ENCODE data around the gene FBN1. TPM values are rescaled to one million over a fixed set of nuclear protein-coding genes. Genes with fewer than 3 reads are reported as not detected.

Gene FBN1
- total RNA-seq, 2 donors from 2014 or later, result 5.5 to 5.9 TPM

DNA sequence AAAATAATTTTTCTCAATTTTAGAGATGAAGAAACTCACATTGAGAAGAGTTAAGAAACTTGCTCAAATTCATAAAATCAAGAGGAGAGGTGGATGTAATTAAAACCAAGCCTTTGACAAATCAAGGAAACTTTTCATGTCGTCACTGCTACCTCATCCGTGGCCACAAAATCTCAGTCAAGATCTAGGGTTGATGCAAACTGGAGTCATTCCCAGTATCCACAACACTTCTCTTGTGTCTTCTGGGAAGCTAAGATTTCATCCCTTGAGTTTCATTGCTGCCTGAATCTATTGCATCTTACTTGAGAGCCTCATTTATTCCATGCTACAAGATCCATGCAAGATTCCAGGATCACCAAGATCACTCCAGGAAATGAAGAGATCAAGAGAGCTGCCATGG, 5.4 kb upstream of the FBN1 start:
- H3K27me3 Mint-ChIP-seq (ENCODE audit: insufficient read depth), result peaks cover 22% of the 10 kb centered on the region
- H3K9ac ChIP-seq (ENCODE audit: extremely low read depth, low read length, poor library complexity, severe bottlenecking), result no peak overlapping the region

DNA sequence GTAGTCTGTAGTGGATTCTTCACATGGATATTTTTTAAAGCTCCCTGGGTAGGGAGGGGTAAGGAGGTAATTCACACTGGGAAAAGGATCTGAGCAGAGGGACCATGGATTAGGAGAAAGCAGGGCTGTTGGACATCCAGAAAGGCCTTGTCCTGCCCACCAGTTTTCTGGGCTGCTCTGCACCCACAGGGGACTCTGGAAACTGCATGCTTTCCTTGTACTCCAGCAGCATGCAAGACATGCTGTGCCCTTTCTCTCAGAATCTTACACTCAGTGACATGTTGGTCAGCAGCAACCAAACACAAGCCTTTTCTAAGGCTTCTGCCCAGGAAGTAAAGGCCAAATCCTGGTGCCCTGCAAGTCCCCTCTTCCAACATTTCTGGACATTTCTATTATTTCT, 2.5 kb upstream of the FBN1 start:
- Histone ChIP-seq H3K27ac (ENCODE audit: low read depth, low read length) (no peak overlapping the region), H3K9me3 (ENCODE audit: control insufficient read depth, low read length) (no peaks in the 10 kb centered on the region), H3K4me3 (ENCODE audit: low read length) (no peak overlapping the region), H3K27me3 (ENCODE audit: control insufficient read depth, insufficient read depth, low read length, poor library complexity, severe bottlenecking) (peaks cover 31% of the 10 kb centered on the region), H3K4me1 (ENCODE audit: control insufficient read depth, insufficient read depth, low read length) (peaks cover 3% of the 10 kb centered on the region), H3K9ac (ENCODE audit: extremely low read depth, low read length, poor library complexity, severe bottlenecking) (no peak overlapping the region), H3K36me3 (ENCODE audit: control insufficient read depth, insufficient read depth, low read length) (no peaks in the 10 kb centered on the region)
- no peaks in the 10 kb centered on the region for H3K9me3 Mint-ChIP-seq
- no peak overlapping the region for H3K27ac Mint-ChIP-seq
- DNase-seq, result peak; percentile 67
- H3K27me3 Mint-ChIP-seq (ENCODE audit: insufficient read depth), result peaks cover 39% of the 10 kb centered on the region
- H3K36me3 Mint-ChIP-seq (ENCODE audit: low read depth), result no peaks in the 10 kb centered on the region
- H3K4me3 Mint-ChIP-seq, result no peak overlapping the region
- peaks cover 11% of the 10 kb centered on the region for H3K4me1 Mint-ChIP-seq
- TF ChIP-seq, protein P1, sequence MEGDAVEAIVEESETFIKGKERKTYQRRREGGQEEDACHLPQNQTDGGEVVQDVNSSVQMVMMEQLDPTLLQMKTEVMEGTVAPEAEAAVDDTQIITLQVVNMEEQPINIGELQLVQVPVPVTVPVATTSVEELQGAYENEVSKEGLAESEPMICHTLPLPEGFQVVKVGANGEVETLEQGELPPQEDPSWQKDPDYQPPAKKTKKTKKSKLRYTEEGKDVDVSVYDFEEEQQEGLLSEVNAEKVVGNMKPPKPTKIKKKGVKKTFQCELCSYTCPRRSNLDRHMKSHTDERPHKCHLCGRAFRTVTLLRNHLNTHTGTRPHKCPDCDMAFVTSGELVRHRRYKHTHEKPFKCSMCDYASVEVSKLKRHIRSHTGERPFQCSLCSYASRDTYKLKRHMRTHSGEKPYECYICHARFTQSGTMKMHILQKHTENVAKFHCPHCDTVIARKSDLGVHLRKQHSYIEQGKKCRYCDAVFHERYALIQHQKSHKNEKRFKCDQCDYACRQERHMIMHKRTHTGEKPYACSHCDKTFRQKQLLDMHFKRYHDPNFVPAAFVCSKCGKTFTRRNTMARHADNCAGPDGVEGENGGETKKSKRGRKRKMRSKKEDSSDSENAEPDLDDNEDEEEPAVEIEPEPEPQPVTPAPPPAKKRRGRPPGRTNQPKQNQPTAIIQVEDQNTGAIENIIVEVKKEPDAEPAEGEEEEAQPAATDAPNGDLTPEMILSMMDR (conservative IDR thresholded peaks at IDR 0.05), result peak; percentile 55

More for the DNA sequence above, 5.4 kb upstream of the FBN1 start:
- Histone ChIP-seq H3K4me3 (ENCODE audit: low read length) (no peak overlapping the region), H3K27me3 (ENCODE audit: control insufficient read depth, insufficient read depth, low read length, poor library complexity, severe bottlenecking) (peaks cover 16% of the 10 kb centered on the region), H3K4me1 (ENCODE audit: control insufficient read depth, insufficient read depth, low read length) (peaks cover 3% of the 10 kb centered on the region), H3K27ac (ENCODE audit: low read depth, low read length) (no peak overlapping the region), H3K36me3 (ENCODE audit: control insufficient read depth, insufficient read depth, low read length) (no peaks in the 10 kb centered on the region), H3K9me3 (ENCODE audit: control insufficient read depth, low read length) (no peaks in the 10 kb centered on the region)
- Mint-ChIP-seq H3K27ac (no peak overlapping the region), H3K36me3 (ENCODE audit: low read depth) (no peaks in the 10 kb centered on the region), H3K4me1 (no peaks in the 10 kb centered on the region), H3K9me3 (no peaks in the 10 kb centered on the region), H3K4me3 (no peak overlapping the region)
- WGBS, 2 experiments (ENCODE audit: insufficient coverage in 1 of 2, insufficient read length in 1 of 2), result 96 to 100% methylated on average over 2 of the region's 2 CpGs
- DNase-seq, result no peak
- TF ChIP-seq, protein P1 (conservative IDR thresholded peaks at IDR 0.05), result no peak

DNA sequence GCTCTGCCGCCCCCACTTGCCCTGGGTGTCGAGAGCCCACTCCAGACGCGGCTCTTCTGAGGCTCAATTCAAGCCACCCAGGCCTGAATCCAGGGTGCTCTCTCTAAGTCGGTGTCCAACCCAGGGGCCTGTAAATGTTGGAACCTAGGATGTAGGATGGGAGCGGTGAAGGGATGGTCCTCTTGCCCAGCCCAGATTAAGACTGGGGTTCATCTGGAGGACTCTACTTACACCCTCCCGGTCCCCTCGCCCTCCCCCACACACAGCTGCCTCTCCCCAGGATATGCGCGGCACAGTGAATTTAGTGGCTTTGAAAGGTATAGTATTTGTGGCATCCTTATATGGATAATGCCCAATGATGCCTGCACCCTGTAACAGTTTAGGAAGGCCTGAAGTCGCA, 822 bp upstream of the FBN1 start:
- no peaks in the 10 kb centered on the region for H3K36me3 ChIP-seq (ENCODE audit: control insufficient read depth, insufficient read depth, low read length)
- H3K27ac ChIP-seq (ENCODE audit: low read depth, low read length), result no peak overlapping the region
- TF ChIP-seq, protein P1 (conservative IDR thresholded peaks at IDR 0.05), result no peak
- DNase-seq, result no peak
- H3K4me1 ChIP-seq (ENCODE audit: control insufficient read depth, insufficient read depth, low read length), result peaks cover 3% of the 10 kb centered on the region
- peaks cover 11% of the 10 kb centered on the region for H3K4me1 Mint-ChIP-seq
- H3K27ac Mint-ChIP-seq, result no peak overlapping the region
- peak overlapping the region; percentile 91 for H3K4me3 ChIP-seq (ENCODE audit: low read length)
- no peaks in the 10 kb centered on the region for H3K9me3 ChIP-seq (ENCODE audit: control insufficient read depth, low read length)
- H3K27me3 ChIP-seq (ENCODE audit: control insufficient read depth, insufficient read depth, low read length, poor library complexity, severe bottlenecking), result peaks cover 36% of the 10 kb centered on the region
- no peaks in the 10 kb centered on the region for H3K36me3 Mint-ChIP-seq (ENCODE audit: low read depth)
- WGBS, 2 experiments (ENCODE audit: insufficient coverage in 1 of 2, insufficient read length in 1 of 2), result 36 to 46% methylated on average over 5 to 11 of the region's 11 CpGs
- peak overlapping the region; percentile 64 for H3K4me3 Mint-ChIP-seq
- no peaks in the 10 kb centered on the region for H3K9me3 Mint-ChIP-seq
- H3K9ac ChIP-seq (ENCODE audit: extremely low read depth, low read length, poor library complexity, severe bottlenecking), result peak overlapping the region; percentile 54
- H3K27me3 Mint-ChIP-seq (ENCODE audit: insufficient read depth), result peaks cover 52% of the 10 kb centered on the region
